ENCODE results near the gene DOK3.

Gene DOK3

GRCh38 chr5:177513500-177513899, 3.9 kb upstream of the DOK3 start:
- no peak overlapping the region for H3K4me3 ChIP-seq (replicated peaks; ENCODE audit: low read depth, low read length)
- DNase-seq (ENCODE audit: extremely low read depth, low read depth) = no peak
- TF ChIP-seq CTCF (IDR thresholded peaks at IDR 0.05; ENCODE audit: low read depth, low read length, missing control alignments) = no peak

- DNase-seq (ENCODE audit: extremely low read depth, low read depth) = no peak
- TF ChIP-seq CTCF (IDR thresholded peaks at IDR 0.05; ENCODE audit: low read depth, low read length, missing control alignments) = no peak
- H3K4me3 ChIP-seq (replicated peaks; ENCODE audit: low read depth, low read length) = no peak overlapping the region
Measured at GRCh38 chr5:177512736-177513380, 3.2 kb upstream of the DOK3 start.

GRCh38 chr5:177511796-177512675, 2.4 kb upstream of the DOK3 start:
- no peak for DNase-seq (ENCODE audit: extremely low read depth, low read depth)
- TF ChIP-seq CTCF (IDR thresholded peaks at IDR 0.05; ENCODE audit: low read depth, low read length, missing control alignments) = no peak
- no peak overlapping the region for H3K4me3 ChIP-seq (replicated peaks; ENCODE audit: low read depth, low read length)

GRCh38 chr5:177511181-177511580, 1.6 kb upstream of the DOK3 start:
- no peak overlapping the region for H3K4me3 ChIP-seq (replicated peaks; ENCODE audit: low read depth, low read length)
- TF ChIP-seq CTCF (IDR thresholded peaks at IDR 0.05; ENCODE audit: low read depth, low read length, missing control alignments) = no peak
- DNase-seq (ENCODE audit: extremely low read depth, low read depth) = no peak

- no peak overlapping the region for H3K4me3 ChIP-seq (replicated peaks; ENCODE audit: low read depth, low read length)
- TF ChIP-seq CTCF (IDR thresholded peaks at IDR 0.05; ENCODE audit: low read depth, low read length, missing control alignments) = no peak
- DNase-seq (ENCODE audit: extremely low read depth, low read depth) = no peak
Measured at GRCh38 chr5:177510567-177511053, 984 bp upstream of the DOK3 start.

GRCh38 chr5:177509991-177510566, 453 bp upstream of the DOK3 start:
- no peak for TF ChIP-seq CTCF (IDR thresholded peaks at IDR 0.05; ENCODE audit: low read depth, low read length, missing control alignments)
- no peak for DNase-seq (ENCODE audit: extremely low read depth, low read depth)
- no peak overlapping the region for H3K4me3 ChIP-seq (replicated peaks; ENCODE audit: low read depth, low read length)

Data from HFF-Myc (cell line).